HG03457 (cell line): ENCODE data around the gene GFOD2.
"Not testable (repeated sequence)": the region's sequence is repeated elsewhere in the genome, so short reads cannot be mapped to it uniquely, and the experiment has no call there.

Source experiments
- ATAC-seq: cut with Tn5 transposase; IDR thresholded peaks from one replicate; pipeline ENCODE4 v1.9.1; 2021; ENCODE audit warnings: moderate number of reproducible peaks; ENCODE audit not compliant: unreplicated experiment

GFOD2 gene

DNA sequence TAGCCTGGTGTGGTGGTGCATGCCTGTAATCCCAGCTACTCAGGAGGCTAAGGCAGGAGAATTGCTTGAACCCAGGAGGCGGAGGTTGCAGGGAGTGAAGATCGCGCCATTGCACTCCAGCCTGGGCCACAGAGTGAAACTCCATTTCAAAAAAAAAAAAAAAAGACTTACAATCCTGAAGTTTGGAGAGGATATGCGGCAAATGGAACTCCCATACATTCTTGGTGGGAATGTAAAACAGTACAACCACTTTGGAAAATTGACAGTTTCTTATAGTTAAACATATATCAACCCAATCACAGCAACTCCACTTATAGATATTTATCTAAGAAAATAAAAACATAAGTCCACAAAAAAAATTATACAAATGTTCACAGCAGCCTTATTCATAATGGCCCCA is 11.9 kb downstream of the GFOD2 start:
- ATAC-seq: no peak

DNA sequence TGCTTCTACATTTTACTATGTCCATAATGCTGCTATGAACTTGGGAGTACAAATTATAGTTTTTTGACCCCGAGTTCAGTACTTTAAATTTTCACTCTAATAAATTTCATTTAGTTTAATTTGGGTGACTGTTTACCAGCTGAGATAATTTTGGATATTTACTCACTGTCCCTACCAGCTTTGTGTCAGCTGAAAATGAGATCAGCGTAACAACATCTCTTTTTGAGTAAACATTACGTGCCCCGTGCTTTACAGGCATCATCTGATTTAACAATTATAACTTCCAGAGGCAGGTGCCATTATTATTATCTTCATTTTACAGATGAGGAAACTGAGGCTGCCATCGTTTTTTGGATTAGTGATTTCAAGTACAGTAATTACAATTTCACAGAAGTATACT is 15.0 kb downstream of the GFOD2 start:
- no peak for ATAC-seq

DNA sequence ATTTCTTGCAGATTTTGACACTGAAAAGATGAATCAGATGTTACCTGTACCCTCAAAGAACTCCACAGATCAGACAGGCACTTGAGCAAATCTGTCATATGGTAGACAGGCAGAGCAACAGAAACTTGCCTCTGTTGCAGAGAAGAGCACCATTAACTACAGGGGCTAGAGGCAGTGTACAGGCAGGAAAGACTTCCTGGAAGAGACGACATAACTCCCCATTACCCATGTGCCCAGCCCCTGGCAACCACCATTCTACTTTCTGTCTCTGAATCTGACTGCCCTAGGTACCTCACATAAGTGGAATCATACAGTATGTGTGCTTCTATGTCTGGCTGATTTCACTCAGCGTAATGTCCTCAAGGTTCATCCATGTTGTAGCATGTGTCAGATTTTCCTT is 15.5 kb downstream of the GFOD2 start:
- ATAC-seq: no peak

DNA sequence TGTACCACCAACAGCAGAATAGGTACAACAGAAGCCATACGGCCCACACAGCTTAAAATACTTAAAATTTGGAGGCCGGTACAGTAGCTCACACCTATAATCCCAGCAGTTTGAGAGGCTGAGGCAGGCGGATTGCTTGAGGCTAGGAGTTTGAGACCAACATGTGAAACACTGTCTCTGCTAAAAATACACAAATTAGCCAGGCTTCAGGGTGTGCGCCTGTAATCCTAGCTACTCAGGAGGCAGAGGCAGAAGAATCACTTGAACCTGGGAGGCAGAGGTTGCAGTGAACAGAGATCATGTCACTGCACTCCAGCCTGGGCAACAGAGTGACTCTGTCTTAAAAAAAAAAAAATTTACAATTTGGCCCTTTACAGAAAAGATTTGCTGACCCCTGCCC is 17.0 kb downstream of the GFOD2 start:
- ATAC-seq: no peak

DNA sequence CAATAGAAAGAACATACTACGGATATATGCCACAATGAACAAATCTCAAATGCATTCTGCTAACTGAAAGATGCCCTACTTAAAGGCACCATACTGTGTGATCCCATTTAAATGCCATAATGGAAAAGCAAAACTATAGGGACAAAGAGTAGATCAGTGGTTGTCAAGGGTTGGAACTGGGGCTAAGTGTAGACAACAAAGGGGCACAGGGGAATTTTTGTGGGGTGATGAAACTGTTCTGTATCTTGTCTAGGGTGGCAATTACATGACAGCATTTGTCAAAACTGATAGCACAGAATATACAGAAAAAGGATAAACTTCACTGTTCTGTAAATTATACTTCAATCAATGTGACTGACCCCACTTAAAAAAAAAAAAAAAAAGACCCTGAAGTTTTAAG is 17.7 kb downstream of the GFOD2 start:
- ATAC-seq: no peak

DNA sequence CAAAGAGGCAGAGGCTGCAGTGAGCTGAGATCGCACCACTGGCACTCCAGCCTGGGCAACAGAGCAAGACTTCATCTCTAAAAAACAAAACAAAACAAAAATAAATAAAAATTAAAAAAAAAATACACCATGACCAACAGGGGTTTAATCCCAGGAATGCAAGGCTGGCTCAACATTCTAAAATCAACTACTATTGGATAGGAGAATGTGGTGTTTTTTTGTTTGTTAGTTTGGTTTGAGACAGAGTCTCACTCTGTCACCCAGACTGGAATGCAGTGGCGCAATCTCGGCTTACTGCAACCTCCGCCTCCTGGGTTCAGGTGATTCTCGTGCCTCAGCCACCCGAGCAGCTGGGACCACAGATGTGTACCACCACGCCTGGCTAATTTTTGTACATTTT is 19.9 kb downstream of the GFOD2 start:
- no peak for ATAC-seq

DNA sequence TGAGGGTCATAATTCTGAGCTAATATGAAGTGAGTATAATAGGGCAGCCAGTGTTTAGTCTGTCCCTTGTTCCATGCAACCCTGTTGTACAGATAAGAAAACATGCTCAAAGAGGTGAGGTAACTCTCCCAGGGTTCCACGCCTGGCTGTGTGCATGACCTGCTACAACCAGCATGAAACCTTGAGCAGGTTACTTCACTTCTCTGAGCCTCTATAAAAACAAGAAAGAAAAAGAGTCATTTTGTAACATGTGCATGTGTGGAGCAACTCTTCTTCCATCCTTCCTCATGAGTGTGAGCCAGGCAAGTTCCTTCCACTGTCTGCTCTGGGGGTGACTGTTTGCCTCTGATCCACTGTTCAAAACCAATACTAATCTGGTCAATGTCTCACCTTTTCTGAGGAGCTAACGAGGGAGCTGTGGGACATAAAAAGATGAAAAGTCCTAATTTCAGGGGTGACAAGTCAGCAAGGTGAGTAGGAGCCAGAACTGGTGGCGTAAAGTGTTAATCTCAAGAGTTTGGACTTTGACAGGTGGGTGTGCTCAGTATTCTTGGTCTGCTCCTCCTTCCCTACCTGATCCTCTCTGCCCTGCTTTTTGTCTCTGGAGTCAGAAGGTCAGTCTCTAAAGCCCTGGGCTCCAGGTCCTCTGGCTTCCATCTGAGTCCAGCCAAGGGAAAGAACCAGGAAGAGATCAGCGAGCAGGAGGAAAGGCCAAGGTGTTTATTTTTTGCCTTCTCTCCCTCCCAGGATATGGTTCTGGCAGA is 21.5 kb downstream of the GFOD2 start:
- ATAC-seq: no peak

DNA sequence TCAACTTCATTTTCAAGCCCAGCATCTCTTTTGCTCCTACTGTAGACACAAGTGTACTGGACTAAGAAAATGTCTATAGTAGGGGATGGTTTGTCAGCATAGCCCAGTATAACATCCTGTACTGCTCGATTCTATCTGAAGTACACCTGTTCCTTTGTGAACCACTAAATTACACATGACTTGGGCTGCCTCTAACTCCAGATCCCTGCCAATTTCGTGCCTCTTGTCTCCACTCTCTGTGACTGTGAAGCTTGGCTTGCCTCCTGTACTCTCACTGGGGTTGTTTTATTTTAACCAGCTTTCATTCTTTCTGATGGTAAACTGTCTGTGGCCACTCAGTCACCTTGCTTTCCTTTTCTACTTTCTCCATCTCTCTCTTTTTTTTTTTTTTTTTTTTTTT is 24.5 kb downstream of the GFOD2 start:
- no peak for ATAC-seq

DNA sequence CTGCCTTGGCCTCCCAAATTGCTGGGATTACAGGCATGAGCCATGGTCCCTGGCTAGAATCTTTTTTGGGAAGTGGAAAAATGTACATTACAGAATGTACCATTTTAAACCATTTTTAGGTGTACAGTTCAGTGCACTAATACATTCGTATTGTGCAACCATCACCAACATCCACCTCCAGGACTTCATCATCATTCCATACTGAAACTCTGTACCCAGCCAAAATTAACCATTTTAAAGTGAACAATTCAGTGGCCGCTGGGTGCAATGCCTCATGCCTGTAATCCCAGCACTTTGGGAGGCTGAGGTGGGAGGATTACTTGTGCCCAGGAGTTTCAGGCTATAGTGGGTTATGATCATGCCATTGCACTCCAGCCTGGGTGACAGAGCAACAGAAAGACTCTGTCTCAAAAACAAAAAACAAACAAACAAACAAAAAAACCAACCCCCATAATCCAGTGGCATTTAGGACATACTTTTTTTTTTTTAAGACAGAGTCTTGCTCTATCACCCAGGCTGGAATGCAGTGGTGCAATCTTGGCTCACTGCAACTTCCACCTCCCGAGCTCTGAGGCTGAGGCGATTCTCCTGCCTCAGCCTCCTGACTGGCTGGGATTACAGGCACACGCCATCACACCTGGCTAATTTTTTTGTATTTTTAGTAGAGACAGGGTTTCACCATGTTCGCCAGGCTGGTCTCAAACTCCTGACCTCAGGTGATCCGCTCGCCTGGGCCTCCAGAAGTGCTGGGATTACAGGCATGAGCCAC is 25.4 kb downstream of the GFOD2 start:
- not testable (repeated sequence) for ATAC-seq

DNA sequence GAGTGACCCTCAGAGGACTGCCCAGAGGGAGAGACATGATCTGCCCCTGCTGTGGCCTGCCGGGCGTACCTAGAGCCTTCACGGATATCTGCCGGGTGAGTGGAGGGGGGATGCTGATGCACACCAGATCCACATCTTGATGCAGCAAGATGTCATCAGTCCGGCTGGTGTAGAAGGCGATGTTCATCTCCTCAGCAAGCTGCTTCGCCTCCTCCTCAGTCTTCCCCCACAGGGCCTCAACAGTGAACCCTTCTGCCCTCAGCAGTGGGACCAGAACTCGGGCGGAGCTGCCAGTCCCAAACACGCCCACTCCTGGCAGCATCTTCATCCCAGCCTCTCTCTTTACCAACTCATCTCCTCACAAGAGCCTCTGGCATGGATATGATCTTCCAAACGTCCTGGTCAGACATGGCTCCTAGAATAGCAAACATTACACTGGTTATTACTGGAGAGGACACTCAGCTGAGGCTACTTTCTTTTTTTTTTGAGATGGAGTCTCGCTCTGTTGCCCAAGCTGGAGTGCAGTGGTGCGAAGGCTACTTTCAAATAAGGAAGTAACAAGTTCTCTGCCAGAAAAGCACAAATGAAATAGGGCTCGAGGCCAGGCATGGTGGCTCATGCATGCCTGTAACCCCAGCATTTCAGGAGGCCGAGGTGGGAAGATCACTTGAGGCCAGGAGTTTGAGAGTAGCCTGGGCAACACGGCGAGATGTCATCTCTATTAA is 33.6 kb downstream of the GFOD2 start:
- no peak for ATAC-seq

DNA sequence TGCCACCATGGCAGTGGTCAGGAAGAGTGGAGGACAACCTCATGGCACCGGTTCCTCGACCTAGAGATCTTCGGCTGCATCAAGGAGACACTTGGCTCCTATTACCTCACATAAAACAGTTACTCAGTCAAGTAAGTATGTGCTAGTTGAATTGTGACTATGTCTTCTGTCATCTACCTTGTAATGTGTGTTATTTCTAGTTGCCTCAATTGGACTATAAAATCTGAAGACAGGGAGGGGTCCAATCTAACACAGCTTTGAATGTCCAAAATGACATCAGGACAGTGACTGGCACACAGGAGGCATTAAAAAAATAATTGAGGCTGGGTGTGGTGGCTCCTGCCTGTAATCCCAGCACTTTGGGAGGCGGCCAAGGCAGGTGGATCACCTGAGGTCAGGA is 35.3 kb downstream of the GFOD2 start:
- ATAC-seq: no peak

DNA sequence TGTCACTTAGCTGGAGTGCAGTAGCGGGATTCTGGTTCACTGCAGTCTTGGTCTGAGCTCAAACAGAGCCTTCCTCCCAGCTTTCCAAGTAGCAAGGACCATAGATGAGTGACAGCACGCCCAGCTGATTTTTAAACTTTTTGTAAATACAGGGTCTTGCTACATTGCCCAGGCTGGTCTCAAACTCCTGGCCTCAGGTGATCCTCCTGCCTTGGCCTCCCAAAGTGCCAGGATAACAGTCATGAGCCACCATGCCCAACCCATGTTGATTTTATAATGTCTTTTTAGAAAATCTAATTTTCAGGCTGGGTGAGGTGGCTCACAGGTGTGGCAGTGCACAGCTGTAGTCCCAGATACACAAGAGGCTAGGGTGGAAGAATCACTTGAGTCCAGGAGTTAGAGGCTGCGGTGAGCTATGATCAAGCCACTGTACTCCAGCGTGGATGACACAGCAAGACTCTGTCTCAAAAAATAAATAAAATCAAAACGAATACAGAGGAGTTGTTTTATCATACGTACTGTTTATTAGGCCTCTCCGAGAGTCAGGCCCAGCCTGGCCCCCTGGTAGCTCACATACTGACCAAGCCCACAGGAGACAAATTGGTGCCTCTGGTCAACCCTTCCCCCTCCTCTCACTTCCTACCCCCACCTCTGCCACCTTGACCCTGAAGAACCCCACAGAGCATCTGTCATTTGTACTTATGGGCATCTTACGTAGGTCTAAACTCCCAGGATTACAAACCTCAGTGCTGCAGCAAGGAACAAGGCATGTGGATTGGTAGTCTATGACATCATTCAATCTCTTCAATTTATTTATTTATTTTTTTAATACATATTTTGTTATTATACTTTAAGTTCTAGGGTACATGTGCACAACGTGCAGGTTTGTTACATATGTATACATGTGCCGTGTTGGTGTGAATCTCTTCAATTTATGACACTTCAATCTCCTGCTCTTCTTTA is 38.9 kb downstream of the GFOD2 start:
- no peak for ATAC-seq

DNA sequence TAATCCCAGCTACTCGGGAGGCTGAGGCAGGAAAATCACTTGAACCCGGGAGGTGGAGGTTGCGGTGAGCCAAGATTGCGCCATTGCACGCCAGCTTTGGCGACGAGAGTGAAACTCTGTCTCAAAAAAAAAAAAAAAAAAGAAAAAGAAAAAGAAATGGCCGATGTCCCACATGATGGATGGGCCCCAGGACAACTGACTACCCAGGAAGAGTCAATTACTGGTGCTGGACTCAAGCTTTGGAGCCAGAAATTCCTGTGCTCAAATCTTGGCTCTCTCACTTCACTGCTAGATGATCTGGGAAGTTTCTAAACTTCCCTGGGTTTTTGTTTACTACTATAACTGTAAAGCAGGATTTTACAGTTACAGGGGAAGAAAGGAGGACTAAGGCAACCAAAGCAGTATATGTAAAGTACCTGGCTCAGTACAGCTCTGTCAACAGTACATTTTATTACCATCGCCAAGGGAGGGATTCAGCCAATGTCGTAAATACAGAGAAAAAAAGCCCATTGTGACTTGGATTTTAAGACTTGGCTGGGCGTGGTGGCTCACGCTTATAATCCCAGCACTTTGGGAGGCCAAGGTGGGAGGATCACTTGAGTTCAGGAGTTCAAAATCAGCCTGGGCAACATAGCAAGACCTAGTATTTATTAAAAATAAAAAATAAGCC is 40.6 kb downstream of the GFOD2 start:
- no peak for ATAC-seq

DNA sequence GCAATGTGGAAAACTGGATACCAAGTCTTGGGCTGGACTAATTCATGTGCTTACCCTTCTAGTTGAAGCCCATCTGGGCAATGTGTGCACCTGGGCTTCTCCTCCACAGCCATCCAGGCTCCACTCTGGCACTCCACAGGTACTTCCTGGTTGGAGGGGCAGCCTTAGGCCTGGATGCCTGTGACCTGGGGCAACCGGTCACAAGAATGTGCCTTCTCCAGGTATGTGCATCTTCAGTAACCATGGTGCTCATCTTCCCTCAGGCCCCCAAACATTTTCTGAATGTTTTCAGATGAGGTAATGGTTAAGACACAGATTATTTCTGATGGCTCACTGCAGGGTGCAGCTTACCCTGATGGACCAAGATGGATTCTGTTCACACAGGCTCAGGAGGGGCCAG is 41.4 kb downstream of the GFOD2 start:
- ATAC-seq: no peak

DNA sequence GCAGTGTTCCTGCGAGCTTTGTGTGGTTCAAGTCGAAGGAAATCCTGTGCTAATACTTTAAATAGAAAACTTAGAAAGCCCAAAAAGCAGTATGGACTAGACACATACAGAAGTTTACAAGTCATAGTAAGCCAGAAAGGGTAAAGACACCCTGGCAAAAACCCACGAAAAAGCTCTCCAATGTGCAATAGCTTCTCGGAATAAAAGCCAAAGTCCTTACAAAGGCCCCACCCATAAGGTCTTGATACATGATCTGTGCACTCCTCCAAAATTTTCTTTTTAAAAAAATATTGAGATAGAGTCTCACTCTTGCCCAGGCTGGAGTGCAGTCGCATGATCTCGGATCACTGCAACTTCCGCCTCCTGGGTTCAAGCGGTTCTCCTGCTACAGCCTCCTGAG is 42.2 kb downstream of the GFOD2 start:
- no peak for ATAC-seq

DNA sequence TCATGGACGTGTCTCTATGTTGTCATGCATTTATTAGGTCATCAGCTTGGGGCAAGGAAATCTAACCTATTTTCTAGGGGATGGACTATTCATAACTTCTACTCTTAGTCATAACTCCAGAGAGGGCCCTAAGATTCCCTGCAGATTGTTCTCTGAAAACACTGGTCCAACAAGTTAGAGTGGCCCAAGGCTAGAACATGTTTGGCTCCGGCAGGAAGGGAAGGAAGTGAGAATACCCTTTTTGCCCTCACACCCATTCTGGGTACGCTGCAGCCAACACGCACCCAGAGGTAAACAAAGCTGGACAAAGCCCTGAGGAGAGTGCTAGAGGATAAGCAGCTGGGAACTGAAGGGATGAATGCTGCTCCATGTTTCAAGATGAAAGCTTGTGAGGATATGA is 42.6 kb downstream of the GFOD2 start:
- ATAC-seq: no peak

DNA sequence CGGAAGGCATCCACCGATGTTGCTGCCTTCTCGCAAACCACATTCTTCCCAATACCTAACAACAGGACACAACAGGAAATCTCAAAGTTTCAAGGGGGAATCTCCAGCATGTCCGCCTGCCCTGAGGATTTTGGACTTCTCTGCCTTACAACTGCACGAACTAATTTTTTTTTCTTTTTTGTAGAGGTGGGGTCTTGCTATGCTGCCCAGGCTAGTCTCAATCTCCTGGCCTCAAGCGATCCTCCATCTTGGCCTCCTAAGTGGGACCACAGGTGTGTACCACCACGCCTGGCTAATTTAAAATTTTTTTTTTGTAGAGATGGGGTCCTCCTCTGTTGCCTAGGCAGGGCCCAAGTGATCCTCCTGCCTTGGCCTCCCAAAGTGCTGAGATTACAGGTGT is 43.1 kb downstream of the GFOD2 start:
- ATAC-seq: no peak

DNA sequence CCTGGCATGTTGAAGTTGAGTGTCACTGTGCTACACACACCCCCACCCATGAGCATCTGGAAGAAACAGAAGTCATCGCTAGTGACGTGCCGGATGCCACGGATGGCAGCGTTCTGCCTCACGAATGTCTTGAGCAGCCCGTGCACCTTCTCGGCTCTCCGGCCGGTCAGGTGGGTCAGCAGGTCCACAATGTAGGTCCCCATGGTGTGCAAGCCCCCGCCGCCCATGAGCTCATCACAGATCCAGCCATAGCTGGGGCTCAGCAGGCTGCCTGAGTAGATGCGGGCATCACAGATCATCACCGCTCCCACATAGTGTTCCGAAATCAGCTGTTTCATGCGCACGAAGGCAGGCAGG is 43.6 kb downstream of the GFOD2 start:
- no peak for ATAC-seq

DNA sequence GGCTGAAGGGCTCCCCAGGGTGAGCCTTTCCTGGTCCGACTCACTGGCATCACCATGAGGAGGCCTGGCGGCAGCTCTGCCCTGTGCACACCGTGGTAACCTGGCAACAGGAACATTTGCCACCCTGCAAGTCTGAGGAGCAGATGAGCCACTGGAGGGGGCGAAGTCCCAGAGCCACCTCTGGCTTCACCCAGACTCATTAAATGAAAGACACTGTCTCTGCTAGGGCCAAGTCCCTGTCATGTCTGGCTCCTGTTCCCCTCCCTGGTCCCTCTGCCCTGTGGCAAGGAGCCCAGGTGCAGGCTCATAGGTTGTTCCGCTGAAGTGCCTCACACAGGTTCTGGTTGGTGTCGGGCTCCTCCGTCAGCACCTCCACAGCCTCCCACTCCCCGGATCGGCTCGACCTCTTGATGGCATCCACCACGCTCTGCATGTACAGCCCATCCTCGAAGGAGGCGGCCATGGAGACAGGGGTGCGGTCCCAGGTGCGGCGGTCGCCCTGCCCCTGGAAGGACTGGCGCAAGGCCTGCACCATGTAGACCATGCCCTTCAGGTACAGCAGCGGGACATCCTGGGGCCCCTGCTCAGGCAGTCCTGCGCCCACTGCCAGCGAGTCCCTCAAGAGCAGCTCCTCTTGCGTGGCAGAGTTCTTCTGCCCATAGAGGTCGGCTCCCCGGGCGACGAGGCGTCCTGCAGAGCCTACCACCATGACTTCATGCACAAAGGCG is 44.1 kb downstream of the GFOD2 start:
- no peak for ATAC-seq
